ENCODE measurements around the gene PLEKHA4. TPM values are rescaled to one million over a fixed set of nuclear protein-coding genes. Genes with fewer than 3 reads are reported as not detected.

Gene PLEKHA4
- total and polyA plus RNA-seq, 9 of the 15 experiments (the other 6 are each of a cell fraction or from before 2014, with no cell fraction given): 0.07 to 30.8 (median 11.4) TPM

DNA sequence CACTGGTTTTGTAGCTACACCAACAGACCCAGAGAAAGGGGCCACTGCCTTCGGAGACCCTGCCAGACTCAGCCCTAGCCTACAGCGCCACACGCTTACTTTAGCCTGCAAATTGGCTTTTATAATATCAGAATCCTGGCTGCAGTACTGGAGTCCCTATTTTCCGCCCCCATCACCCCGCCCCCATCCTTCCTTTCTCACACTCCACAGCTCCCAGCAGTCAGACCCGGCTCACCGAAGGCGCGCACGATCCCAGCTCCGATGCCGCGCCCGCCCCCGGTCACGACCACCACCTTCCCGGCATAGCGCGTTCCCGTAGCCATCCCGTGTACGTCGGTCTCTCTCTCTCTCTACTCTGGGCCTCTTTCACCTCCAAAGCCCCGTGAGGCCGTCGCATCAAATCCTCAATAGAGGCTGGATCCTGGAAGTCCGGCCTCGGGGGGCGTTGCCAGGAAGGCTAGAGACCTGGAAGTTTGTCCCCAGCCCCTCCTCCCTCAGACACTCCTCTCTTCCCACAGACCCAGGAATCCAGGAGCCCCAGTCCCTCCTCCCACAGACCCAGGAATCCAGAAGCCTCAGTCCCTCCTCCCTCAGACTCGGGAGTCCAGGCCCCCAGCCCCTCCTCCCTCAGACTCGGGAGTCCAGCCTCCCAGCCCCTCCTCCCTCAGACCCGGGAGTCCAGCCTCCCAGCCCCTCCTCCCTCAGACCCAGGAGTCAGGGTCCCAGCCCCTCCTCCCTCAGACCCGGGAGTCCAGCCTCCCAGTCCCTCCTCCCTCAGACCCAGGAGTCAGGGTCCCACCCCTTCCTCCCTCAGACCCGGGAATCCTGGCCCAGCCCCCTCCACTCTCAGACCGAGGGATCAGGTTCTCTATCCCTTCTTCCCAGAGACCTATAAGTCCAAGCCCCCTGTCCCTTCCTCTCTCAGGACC, 32.1 kb downstream of the PLEKHA4 start, which contains the start of gene HSD17B14 (continued):
- TF ChIP-seq, protein P1, sequence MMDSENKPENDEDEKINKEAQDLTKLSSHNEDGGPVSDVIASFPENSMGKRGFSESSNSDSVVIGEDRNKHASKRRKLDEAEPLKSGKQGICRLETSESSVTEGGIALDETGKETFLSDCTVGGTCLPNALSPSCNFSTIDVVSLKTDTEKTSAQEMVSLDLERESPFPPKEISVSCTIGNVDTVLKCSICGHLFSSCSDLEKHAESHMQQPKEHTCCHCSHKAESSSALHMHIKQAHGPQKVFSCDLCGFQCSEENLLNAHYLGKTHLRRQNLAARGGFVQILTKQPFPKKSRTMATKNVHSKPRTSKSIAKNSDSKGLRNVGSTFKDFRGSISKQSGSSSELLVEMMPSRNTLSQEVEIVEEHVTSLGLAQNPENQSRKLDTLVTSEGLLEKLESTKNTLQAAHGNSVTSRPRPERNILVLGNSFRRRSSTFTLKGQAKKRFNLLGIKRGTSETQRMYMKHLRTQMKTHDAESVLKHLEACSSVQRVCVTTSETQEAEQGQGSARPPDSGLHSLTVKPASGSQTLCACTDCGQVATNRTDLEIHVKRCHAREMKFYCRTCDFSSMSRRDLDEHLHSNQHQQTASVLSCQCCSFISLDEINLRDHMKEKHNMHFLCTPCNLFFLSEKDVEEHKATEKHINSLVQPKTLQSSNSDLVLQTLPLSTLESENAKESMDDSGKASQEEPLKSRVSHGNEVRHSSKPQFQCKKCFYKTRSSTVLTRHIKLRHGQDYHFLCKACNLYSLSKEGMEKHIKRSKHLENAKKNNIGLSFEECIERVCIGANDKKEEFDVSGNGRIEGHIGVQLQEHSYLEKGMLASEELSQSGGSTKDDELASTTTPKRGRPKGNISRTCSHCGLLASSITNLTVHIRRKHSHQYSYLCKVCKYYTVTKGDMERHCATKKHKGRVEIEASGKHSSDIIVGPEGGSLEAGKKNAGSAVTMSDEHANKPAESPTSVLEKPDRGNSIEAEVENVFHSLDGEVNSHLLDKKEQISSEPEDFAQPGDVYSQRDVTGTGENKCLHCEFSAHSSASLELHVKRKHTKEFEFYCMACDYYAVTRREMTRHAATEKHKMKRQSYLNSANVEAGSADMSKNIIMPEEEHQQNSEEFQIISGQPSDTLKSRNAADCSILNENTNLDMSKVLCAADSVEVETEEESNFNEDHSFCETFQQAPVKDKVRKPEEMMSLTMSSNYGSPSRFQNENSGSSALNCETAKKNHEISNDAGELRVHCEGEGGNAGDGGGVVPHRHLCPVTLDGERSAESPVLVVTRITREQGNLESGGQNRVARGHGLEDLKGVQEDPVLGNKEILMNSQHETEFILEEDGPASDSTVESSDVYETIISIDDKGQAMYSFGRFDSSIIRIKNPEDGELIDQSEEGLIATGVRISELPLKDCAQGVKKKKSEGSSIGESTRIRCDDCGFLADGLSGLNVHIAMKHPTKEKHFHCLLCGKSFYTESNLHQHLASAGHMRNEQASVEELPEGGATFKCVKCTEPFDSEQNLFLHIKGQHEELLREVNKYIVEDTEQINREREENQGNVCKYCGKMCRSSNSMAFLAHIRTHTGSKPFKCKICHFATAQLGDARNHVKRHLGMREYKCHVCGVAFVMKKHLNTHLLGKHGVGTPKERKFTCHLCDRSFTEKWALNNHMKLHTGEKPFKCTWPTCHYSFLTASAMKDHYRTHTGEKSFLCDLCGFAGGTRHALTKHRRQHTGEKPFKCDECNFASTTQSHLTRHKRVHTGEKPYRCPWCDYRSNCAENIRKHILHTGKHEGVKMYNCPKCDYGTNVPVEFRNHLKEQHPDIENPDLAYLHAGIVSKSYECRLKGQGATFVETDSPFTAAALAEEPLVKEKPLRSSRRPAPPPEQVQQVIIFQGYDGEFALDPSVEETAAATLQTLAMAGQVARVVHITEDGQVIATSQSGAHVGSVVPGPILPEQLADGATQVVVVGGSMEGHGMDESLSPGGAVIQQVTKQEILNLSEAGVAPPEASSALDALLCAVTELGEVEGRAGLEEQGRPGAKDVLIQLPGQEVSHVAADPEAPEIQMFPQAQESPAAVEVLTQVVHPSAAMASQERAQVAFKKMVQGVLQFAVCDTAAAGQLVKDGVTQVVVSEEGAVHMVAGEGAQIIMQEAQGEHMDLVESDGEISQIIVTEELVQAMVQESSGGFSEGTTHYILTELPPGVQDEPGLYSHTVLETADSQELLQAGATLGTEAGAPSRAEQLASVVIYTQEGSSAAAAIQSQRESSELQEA (IDR thresholded peaks at IDR 0.05; ENCODE audit: low read depth): no peak
